ENCODE results near the gene CLSTN2. TPM values are rescaled to one million over a fixed set of nuclear protein-coding genes. Genes with fewer than 3 reads are reported as not detected.

The CLSTN2 gene
- total RNA-seq, 1 experiment from 2014 or later = 0.68 TPM

DNA sequence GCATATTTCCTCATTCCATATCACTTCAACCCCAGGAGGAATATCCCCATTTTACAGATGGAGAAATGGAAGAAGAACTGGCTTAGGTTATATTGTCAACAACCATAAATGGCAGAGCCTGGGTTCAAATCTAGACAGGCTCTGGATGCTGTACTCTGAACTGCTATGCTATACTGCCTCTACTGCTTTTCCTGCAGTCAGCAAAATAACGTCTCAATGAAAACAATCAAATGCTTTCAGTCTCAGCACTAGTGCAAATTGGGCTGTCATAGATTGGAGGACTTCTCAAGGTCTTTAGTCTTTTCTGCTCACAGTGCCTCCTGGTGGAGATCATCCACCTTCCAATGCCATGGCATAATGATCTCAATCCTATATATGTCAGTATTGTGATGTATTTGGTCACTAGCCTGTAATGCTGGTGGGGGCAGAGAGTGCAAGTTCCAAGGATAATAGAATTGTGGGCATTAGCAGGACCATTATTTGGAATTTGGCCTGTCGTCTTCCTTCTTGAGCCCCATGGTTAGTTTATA lies 285.0 kb downstream of the CLSTN2 start:
- Histone ChIP-seq H3K23me2 (ENCODE audit: insufficient read length, low read depth, low read length, poor library complexity, severe bottlenecking) (no peaks in the 10 kb centered on the region), H3K27me3 (ENCODE audit: insufficient read depth, low read length) (no peaks in the 10 kb centered on the region), H2AFZ (ENCODE audit: low read length) (no peak overlapping the region), H4K20me1 (ENCODE audit: control insufficient read depth, insufficient read depth, insufficient read length) (no peaks in the 10 kb centered on the region), H3K9ac (ENCODE audit: extremely low read depth, insufficient read length, low read length) (no peak overlapping the region), H3K27ac (ENCODE audit: insufficient read length, low read depth, low read length) (no peak overlapping the region), H4K91ac (ENCODE audit: insufficient read length, low read depth, low read length) (no peak overlapping the region), H3K79me1 (ENCODE audit: insufficient read depth, low read depth, low read length, poor library complexity, severe bottlenecking) (no peaks in the 10 kb centered on the region), H3K9me3 (ENCODE audit: control insufficient read depth, low read depth, low read length) (no peaks in the 10 kb centered on the region), H3K56ac (ENCODE audit: insufficient read length, low read depth, low read length) (no peak overlapping the region), H4K8ac (replicated peaks; ENCODE audit: insufficient read length, low read depth, low read length) (no peak overlapping the region), H2BK15ac (ENCODE audit: low read depth, low read length) (no peak overlapping the region), H3K4me2 (ENCODE audit: insufficient read depth, insufficient read length, low read length) (no peak overlapping the region), H3T11ph (ENCODE audit: low read length) (no peak overlapping the region), H4K5ac (ENCODE audit: insufficient read length, low read depth, low read length) (no peak overlapping the region), H3K4me1 (ENCODE audit: insufficient read depth, low read length) (0 out of 2 replicates have a peak, but pooled peaks cover 3% of the 10 kb centered on the region), H2BK20ac (ENCODE audit: low read depth, low read length, poor library complexity, severe bottlenecking) (no peak overlapping the region), H2AK5ac (ENCODE audit: insufficient read length, low read length) (no peak overlapping the region), H3K4ac (ENCODE audit: low read depth, low read length) (no peak overlapping the region), H2BK12ac (ENCODE audit: insufficient read length, low read depth, low read length) (no peak overlapping the region), H3K23ac (ENCODE audit: insufficient read length, low read depth, low read length) (no peak overlapping the region), H2BK120ac (ENCODE audit: low read depth, low read length, poor library complexity, severe bottlenecking) (no peak overlapping the region), H3K18ac (ENCODE audit: insufficient read length, low read depth, low read length) (no peak overlapping the region), H3K14ac (ENCODE audit: insufficient read depth, low read length) (no peak overlapping the region), H2BK5ac (ENCODE audit: insufficient read length, low read length) (no peak overlapping the region), H3K79me2 (ENCODE audit: insufficient read depth, low read length) (no peaks in the 10 kb centered on the region)
- no peak overlapping the region for H3K27ac Mint-ChIP-seq
- no peak for DNase-seq
- peaks cover 10 to 22% (median 14%) of the 10 kb centered on the region in 3 experiments for H3K36me3 Mint-ChIP-seq (ENCODE audit: insufficient read depth in 1 of 3, low read depth in 3 of 3)
- peaks cover 12 to 27% of the 10 kb centered on the region in 2 experiments for H3K4me1 Mint-ChIP-seq
- no peak overlapping the region for H3K4me3 Mint-ChIP-seq
- WGBS (ENCODE audit: extremely low coverage, insufficient read length, low lambda C conversion rate) = no CpG with 5 or more reads among the region's 2 CpGs
- no peaks in the 10 kb centered on the region for H3K27me3 Mint-ChIP-seq (ENCODE audit: low read depth)
- TF ChIP-seq, protein P1, sequence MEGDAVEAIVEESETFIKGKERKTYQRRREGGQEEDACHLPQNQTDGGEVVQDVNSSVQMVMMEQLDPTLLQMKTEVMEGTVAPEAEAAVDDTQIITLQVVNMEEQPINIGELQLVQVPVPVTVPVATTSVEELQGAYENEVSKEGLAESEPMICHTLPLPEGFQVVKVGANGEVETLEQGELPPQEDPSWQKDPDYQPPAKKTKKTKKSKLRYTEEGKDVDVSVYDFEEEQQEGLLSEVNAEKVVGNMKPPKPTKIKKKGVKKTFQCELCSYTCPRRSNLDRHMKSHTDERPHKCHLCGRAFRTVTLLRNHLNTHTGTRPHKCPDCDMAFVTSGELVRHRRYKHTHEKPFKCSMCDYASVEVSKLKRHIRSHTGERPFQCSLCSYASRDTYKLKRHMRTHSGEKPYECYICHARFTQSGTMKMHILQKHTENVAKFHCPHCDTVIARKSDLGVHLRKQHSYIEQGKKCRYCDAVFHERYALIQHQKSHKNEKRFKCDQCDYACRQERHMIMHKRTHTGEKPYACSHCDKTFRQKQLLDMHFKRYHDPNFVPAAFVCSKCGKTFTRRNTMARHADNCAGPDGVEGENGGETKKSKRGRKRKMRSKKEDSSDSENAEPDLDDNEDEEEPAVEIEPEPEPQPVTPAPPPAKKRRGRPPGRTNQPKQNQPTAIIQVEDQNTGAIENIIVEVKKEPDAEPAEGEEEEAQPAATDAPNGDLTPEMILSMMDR (conservative IDR thresholded peaks at IDR 0.05) = peak; percentile 68
- H3K9me3 Mint-ChIP-seq = peaks cover 16 to 18% of the 10 kb centered on the region in 2 experiments

Data from H9 (cell line).